B cell (primary cell): ENCODE data around the gene SLC6A12. TPM values are rescaled to one million over a fixed set of nuclear protein-coding genes. Genes with fewer than 3 reads are reported as not detected.

Source experiments
- ATAC-seq: fragments of 200-7000 bp; cut with Tn5 transposase; one replicate; pipeline ENCODE4 v1.10.0; 2021; ENCODE audit warnings: low read depth, mild to moderate bottlenecking, moderate number of reproducible peaks, moderate library complexity
- CTCF ChIA-PET: fragments of 350-600 bp; sonication (Branson Sonifier 250); formaldehyde crosslinking; loops from one replicate; lab custom pipeline; 2021; ENCODE audit warnings: antibody characterized with exemption, inconsistent platforms; lab: Charles Lee
- POLR2A ChIA-PET: fragments of 350-600 bp; sonication (Branson Sonifier 250); formaldehyde crosslinking; loops from one replicate; lab custom pipeline; 2021; ENCODE audit warnings: antibody characterized with exemption; lab: Charles Lee
- DNase-seq: peaks from one replicate; pipeline ENCODE4 v3.0.0; 2013
- H2AFZ ChIP-seq: 2 replicates; pipeline ENCODE4 v1.6.1; 2012; ENCODE audit warnings: mild to moderate bottlenecking, low read depth, low read length; ENCODE audit not compliant: insufficient read depth, poor library complexity, severe bottlenecking
- H3K27ac ChIP-seq, 2 donors: 1 replicate in 1 of 2; 2 replicates in 1 of 2; pipeline ENCODE4 v1.5.1; 2012 to 2013; ENCODE audit warnings: low read length in 2 of 2, mild to moderate bottlenecking in 2 of 2, moderate library complexity in 1 of 2
- H3K27me3 ChIP-seq, 4 experiments: fragments of 200-600 bp in 1 of 4; sonication (generic) in 1 of 4; replicated peaks in 1 of 4; 1 replicate in 2 of 4; 2 replicates in 2 of 4; pipeline versions ENCODE4 v1.6.1 to v1.7.0; 2013 to 2016; ENCODE audit warnings: low read length in 3 of 4, mild to moderate bottlenecking in 2 of 4, mixed read lengths in 1 of 4, moderate library complexity in 1 of 4; ENCODE audit not compliant: insufficient read depth in 4 of 4, control insufficient read depth in 3 of 4; ENCODE audit errors: control extremely low read depth in 1 of 4
- H3K36me3 ChIP-seq, 2 experiments: replicated peaks in 1 of 2; 1 replicate in 1 of 2; 2 replicates in 1 of 2; pipeline versions ENCODE4 v1.6.1 to v1.7.1; 2013; ENCODE audit warnings: low read length in 1 of 2; ENCODE audit not compliant: insufficient read depth in 2 of 2, control insufficient read depth in 1 of 2; ENCODE audit errors: control extremely low read depth in 1 of 2, extremely low read depth in 1 of 2
- H3K4me1 ChIP-seq, 2 donors: fragments of 200-600 bp in 1 of 2; sonication (generic) in 1 of 2; 1 replicate in 1 of 2; 2 replicates in 1 of 2; pipeline versions ENCODE4 v1.5.1 to v1.6.1; 2013 to 2017; ENCODE audit warnings: low read length in 2 of 2; ENCODE audit not compliant: control insufficient read depth in 2 of 2, insufficient read depth in 2 of 2
- H3K4me2 ChIP-seq: replicated peaks from 2 replicates; pipeline ENCODE3; 2012; ENCODE audit warnings: mild to moderate bottlenecking, low read depth, low read length; ENCODE audit not compliant: poor library complexity, severe bottlenecking
- H3K4me3 ChIP-seq, 5 experiments: fragments of 200-600 bp in 1 of 5; sonication (generic) in 1 of 5; 1 replicate in 3 of 5; 2 replicates in 2 of 5; pipeline versions ENCODE4 v1.5.1 to v1.7.0; 2011 to 2016; ENCODE audit warnings: low read length in 4 of 5, mild to moderate bottlenecking in 4 of 5, low read depth in 2 of 5, control low read depth in 1 of 5, moderate library complexity in 1 of 5; ENCODE audit not compliant: insufficient read depth in 1 of 5; ENCODE audit errors: control extremely low read depth in 1 of 5, extremely low read depth in 1 of 5
- H3K79me2 ChIP-seq: fragments of 200-600 bp; sonication (generic); one replicate; pipeline ENCODE4 v1.6.0; 2016; ENCODE audit warnings: low read length; ENCODE audit not compliant: control insufficient read depth, insufficient read depth
- H3K9ac ChIP-seq: fragments of 200-600 bp; sonication (generic); 2 replicates; pipeline ENCODE4 v1.6.1; 2017; ENCODE audit warnings: mild to moderate bottlenecking, low read length, moderate library complexity
- H3K9me3 ChIP-seq, 3 donors: one replicate each; pipeline versions ENCODE4 v1.6.1 to v1.7.1; 2013; ENCODE audit warnings: low read length in 2 of 3; ENCODE audit not compliant: control insufficient read depth in 2 of 3, insufficient read depth in 1 of 3; ENCODE audit errors: control extremely low read depth in 1 of 3
- H4K20me1 ChIP-seq: 2 replicates; pipeline ENCODE4 v1.6.0; 2012; ENCODE audit warnings: mild to moderate bottlenecking, low read length; ENCODE audit not compliant: insufficient read depth, control insufficient read depth, poor library complexity, severe bottlenecking
- H3K27ac Mint-ChIP-seq: one replicate; pipeline ENCODE4 v1.8.0; 2021; ENCODE audit warnings: mixed read lengths
- H3K27me3 Mint-ChIP-seq: one replicate; pipeline ENCODE4 v1.8.0; 2021; ENCODE audit warnings: mixed read lengths
- H3K4me1 Mint-ChIP-seq: one replicate; pipeline ENCODE4 v1.8.0; 2021; ENCODE audit warnings: mixed read lengths
- H3K4me3 Mint-ChIP-seq: one replicate; pipeline ENCODE4 v1.8.0; 2021; ENCODE audit warnings: mixed read lengths
- H3K9me3 Mint-ChIP-seq: one replicate; pipeline ENCODE4 v1.8.0; 2022; ENCODE audit warnings: mixed read lengths; ENCODE audit not compliant: insufficient read depth
- EZH2 ChIP-seq: IDR thresholded peaks from 2 replicates; pipeline ENCODE4 v1.6.1; 2012; ENCODE audit warnings: borderline replicate concordance, low read depth, mild to moderate bottlenecking, moderate library complexity, low read length; ENCODE audit not compliant: insufficient read depth, poor library complexity, severe bottlenecking
- WGBS: methylation state at CpG from one replicate; pipeline ENCODE4 v1.1.5; 2013; ENCODE audit warnings: missing lambda C conversion rate; ENCODE audit not compliant: insufficient coverage; 5-methylcytosine and 5-hydroxymethylcytosine counted together
- intact Hi-C: fragments of 100-400 bp; cut with micrococcal nuclease; formaldehyde crosslinking; loops from one replicate; pipeline ENCODE4 v1.10.0; 2022
- polyA plus RNA-seq: library from polyadenylated mRNA; depleted of rRNA; stranded (reverse); fragments of >200 nt; gene quantifications from 2 replicates; pipeline ENCODE4 v1.2.3, GENCODE V29; 2012
- total RNA-seq, 2 donors: library from RNA; stranded (reverse); fragments of 120-200 nt in 1 of 2; gene quantifications; 1 replicate in 1 of 2; 2 replicates in 1 of 2; pipeline versions ENCODE4 v1.2.3 to v1.2.4, GENCODE V29; 2013 to 2022
- TF ChIP-seq, protein P1 (sequence below): fragments of 200-600 bp; IDR thresholded peaks from one replicate; pipeline ENCODE4 v1.8.0; 2022; ENCODE audit warnings: antibody characterized with exemption, mild to moderate bottlenecking

The SLC6A12 gene
- total and polyA plus RNA-seq, 2 donors (not counting 1 experiment from before 2014, with no cell fraction given) = 0.06 TPM; not detected in 1

DNA sequence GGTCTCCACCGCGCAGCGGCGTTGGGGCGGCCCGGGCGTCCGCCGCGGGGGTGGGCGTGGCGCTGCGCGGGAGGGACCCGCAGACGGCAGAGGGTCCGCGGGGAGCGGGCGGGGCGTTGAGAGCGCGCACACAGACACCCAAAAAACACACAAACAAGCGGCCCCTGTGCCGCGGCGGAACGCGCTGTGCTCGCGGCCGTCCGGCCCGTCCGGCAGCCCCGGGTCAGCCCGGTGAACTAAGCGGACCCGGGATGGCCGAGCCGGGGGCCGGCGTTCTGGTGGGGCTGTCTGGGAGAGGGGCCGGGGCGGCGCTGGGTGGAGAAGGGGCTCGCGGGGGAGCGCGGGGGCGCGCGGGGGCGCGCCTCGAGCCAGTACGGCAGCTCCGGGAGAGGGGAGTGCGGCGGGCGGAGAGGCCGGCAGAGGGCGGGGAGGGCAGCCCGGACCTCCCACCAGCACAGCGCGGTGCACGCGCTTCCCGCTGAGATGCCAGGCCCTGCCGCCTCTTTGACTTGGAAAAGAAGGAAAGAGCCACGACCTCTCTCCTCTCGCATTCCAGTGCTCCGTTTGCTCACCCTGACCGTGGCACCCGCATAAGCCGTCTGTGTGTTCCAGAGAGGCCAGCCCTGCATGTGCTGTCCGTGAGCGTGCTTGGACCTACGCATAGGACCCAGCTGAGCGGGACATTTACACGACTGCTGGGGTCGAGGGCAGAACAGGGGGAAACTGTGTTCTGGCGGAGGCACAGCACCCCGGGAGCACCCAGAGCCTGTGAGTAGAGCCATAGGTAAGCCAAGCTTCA is 10.3 kb downstream of the SLC6A12 start:
- peak overlapping the region; percentile 25 for H3K4me2 ChIP-seq
- DNase-seq = no peak
- no peak overlapping the region for H2AFZ ChIP-seq
- Mint-ChIP-seq H3K4me1 (no peaks in the 10 kb centered on the region), H3K4me3 (no peak overlapping the region), H3K9me3 (peaks cover 2% of the 10 kb centered on the region), H3K27me3 (peaks cover 36% of the 10 kb centered on the region), H3K27ac (no peak overlapping the region)
- peaks cover 0 to 3% of the 10 kb centered on the region in 2 donors for H3K4me1 ChIP-seq
- no peak overlapping the region for H3K4me3 ChIP-seq
- H3K27me3 ChIP-seq = peaks cover 0 to 34% (median 6%) of the 10 kb centered on the region in 4 experiments
- H3K27ac ChIP-seq = no peak overlapping the region
- H3K9me3 ChIP-seq = peaks cover 0 to 11% (median 0%) of the 10 kb centered on the region in 3 donors
- TF ChIP-seq, protein P1, sequence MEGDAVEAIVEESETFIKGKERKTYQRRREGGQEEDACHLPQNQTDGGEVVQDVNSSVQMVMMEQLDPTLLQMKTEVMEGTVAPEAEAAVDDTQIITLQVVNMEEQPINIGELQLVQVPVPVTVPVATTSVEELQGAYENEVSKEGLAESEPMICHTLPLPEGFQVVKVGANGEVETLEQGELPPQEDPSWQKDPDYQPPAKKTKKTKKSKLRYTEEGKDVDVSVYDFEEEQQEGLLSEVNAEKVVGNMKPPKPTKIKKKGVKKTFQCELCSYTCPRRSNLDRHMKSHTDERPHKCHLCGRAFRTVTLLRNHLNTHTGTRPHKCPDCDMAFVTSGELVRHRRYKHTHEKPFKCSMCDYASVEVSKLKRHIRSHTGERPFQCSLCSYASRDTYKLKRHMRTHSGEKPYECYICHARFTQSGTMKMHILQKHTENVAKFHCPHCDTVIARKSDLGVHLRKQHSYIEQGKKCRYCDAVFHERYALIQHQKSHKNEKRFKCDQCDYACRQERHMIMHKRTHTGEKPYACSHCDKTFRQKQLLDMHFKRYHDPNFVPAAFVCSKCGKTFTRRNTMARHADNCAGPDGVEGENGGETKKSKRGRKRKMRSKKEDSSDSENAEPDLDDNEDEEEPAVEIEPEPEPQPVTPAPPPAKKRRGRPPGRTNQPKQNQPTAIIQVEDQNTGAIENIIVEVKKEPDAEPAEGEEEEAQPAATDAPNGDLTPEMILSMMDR = no peak
- TF ChIP-seq EZH2 = no peak
- no peaks in the 10 kb centered on the region for H3K79me2 ChIP-seq
- no peak for ATAC-seq
- H3K9ac ChIP-seq = no peak overlapping the region
- intact Hi-C loops = no loop called here
- POLR2A ChIA-PET = no interaction called here
- H4K20me1 ChIP-seq = no peaks in the 10 kb centered on the region
- WGBS = 14% methylated on average over 82 of the region's 84 CpGs
- CTCF ChIA-PET = no interaction called here
- H3K36me3 ChIP-seq = no peaks in the 10 kb centered on the region

DNA sequence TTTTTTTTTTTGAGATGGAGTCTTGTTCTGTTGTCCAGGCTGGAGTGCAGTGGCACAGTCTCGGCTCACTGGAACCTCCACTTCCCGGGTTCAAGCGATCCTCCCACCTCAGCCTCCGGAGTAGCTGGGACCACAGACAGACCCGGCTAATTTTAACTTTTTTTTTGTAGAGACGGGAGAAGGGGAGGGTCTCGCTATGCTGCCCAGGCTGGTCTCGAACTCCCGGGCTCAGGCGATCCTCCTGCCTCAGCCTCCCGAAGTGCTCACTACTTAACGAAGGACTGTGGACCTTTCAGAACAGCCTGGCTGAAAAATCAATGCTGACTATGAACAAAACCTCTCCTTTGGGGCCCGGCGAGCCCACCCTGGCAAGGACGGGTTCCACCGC is 10.9 kb downstream of the SLC6A12 start:
- peaks cover 0 to 11% (median 0%) of the 10 kb centered on the region in 3 donors for H3K9me3 ChIP-seq
- DNase-seq = no peak
- no peak overlapping the region for H3K9ac ChIP-seq
- H3K4me3 ChIP-seq = no peak overlapping the region
- H3K4me3 Mint-ChIP-seq = no peak overlapping the region
- H3K4me1 Mint-ChIP-seq = no peaks in the 10 kb centered on the region
- H3K9me3 Mint-ChIP-seq = peaks cover 2% of the 10 kb centered on the region
- H3K4me1 ChIP-seq = peaks cover 0 to 3% of the 10 kb centered on the region in 2 donors
- no peaks in the 10 kb centered on the region for H3K36me3 ChIP-seq
- H3K27ac ChIP-seq = no peak overlapping the region
- H3K27me3 Mint-ChIP-seq = peaks cover 31% of the 10 kb centered on the region
- H3K27me3 ChIP-seq = peaks cover 0 to 34% (median 6%) of the 10 kb centered on the region in 4 experiments
- no peak overlapping the region for H3K27ac Mint-ChIP-seq
- no peak overlapping the region for H3K4me2 ChIP-seq
- 61% methylated on average over 12 of the region's 16 CpGs for WGBS
- intact Hi-C loops = no loop called here
- ChIA-PET POLR2A (no interaction called here), CTCF (no interaction called here)
- no peaks in the 10 kb centered on the region for H3K79me2 ChIP-seq
- TF ChIP-seq, protein P1 = no peak
- TF ChIP-seq EZH2 = no peak
- H2AFZ ChIP-seq = no peak overlapping the region
- no peak for ATAC-seq
- no peaks in the 10 kb centered on the region for H4K20me1 ChIP-seq
